ENCODE data around the gene LMF1.
A peak's percentile ranks its signal among the peaks of the same experiment; 100 is the strongest.
"Not testable (repeated sequence)": the region's sequence is repeated elsewhere in the genome, so short reads cannot be mapped to it uniquely, and the experiment has no call there.

LMF1 gene

DNA sequence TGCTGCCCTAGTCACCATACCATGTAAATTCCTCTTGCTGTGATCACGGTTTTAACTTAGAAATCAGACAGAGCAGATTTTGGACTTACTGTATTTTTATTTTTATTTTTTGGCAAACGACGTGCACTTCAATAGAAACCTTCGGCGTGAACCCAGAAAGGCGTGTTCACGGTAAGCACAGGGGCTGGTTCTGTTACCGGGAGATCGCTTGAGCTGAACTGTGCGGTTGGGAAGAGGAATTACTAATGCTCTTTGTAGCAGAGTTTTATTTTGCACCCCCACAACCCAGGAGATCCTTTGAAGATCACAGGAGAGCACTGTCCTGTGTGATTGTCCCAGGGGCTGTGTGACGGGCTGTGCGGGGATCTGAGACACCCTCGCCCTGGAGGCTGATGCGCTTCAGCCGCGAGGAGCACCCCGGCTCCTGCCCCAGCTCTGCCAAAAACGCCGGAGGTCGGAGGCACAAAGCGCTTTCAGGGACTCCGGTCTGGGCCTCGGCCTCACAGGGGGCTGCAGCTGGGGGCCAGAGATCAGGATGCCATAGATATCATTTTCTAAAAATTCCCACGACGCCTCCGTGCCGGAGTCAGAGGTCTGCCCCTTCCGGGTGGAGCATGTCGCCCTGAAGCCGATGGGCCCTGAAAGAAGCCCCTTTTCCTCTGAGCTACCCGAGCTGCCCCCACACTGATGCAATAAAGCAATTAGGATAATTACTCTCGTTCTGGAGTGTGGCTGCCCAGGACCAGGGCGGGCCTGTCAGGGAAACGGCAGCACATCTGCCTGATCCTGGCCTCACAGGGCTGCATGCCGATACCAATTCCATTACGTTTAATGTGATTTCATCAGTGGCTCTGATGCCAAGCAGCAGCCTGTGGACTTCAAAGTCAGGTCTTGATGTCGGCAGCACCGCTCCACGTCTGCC lies 71.8 kb downstream of the LMF1 start:
- DNase-seq: no peak

- peak in 1 of 58 donors; percentile 10 for DNase-seq
Measured at GRCh38 chr16:898216-898615, 72.6 kb downstream of the LMF1 start.

GRCh38 chr16:897701-898100 lies 73.1 kb downstream of the LMF1 start:
- peak in 1 of 58 donors; percentile 14 for DNase-seq

- peak in 1 of 58 donors; percentile 13 for DNase-seq
Measured at GRCh38 chr16:897200-897543, 73.6 kb downstream of the LMF1 start.

DNA sequence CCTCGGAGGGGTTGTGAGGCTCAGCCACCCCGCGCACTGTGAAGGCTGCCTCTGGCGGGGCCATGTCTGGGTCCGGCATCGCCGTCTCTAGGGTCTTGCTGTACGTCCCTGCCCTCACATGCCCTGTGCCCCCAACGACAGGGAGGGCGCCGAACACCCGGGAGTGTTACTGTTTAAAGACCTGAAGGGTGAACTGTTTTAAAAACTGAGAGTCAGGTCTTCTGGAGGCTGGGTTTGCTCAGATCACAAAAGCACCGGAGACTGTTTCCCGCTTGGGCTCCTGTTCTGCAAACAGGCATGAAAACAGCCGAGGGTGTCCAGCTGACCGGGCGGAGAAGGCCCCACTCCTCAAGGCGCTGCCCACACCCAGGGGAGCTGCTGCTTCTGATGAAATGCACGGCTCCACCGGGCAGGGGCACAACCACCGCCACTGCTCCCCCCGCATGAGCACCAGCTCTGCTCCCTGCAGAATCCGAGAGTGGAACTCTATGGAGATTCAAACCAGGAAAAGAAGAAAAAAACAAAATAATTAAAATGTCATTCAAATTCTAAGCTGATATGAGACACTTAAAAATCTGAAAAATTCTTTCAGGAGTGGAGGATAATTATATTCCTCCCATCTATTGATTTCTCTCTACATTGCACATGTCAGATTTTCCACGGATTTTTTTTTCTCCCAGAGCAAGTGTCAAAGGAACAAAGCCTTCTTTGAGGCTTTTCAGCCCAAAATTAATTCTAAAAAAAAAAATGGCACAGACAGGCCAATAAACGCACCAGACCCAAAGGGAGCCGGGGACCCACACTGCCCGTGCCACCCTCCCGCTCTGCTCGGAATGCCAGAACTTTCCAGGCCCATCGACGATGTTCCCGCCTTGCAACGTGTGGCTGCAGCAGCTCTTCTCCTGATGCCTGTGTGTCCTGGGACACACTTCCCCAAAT lies 74.3 kb downstream of the LMF1 start:
- DNase-seq: peak in 21 of 58 donors; percentile 10 to 76 (median 40)

GRCh38 chr16:895371-895770 lies 75.4 kb downstream of the LMF1 start:
- no peak for DNase-seq

DNA sequence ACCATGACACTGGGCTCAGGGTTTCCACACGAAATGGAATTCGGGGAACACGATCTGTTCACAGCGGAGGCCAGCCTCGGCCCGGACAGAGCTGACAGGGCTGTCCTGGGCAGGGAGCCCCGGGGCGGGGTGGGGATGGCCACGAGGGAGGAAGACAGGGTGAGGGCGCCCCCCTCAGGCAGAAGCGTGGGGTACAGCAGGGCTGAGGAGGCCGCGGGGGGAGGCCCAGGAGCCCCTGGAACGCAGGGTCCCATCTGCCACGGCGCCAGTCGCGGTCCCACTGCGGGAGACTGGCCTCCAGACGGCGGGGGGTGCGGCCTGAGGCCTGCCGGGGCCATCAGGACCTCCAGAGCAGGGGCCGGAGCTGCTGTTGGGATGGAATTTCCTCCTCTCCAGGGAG lies 75.9 kb downstream of the LMF1 start:
- DNase-seq: no peak

GRCh38 chr16:894136-894535 lies 76.6 kb downstream of the LMF1 start:
- DNase-seq: peak in 6 of 58 donors; percentile 20 to 72 (median 34)

- DNase-seq: no peak
Measured at GRCh38 chr16:893360-893759, 77.4 kb downstream of the LMF1 start.

GRCh38 chr16:892536-893255 lies 78.1 kb downstream of the LMF1 start:
- no peak for DNase-seq

DNA sequence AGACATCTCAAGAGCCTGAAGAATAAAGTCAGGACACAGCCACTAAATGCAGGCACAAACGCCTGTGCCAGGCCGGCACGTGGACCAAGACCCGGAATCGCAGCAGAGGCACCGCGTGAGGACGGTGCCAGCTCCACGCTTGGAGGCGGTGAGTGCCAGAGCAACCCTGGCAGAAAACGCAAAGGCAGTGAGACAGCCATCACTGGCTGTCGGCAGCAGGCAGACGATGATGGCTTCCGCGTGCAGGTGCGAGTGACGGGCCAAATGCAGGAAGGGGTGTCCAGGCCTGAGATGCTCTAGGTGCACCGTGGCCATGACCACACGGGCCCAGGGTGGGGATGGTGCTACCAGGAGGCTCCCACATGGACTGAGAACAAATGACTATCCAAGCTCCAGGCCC lies 78.8 kb downstream of the LMF1 start:
- DNase-seq: peak in 3 of 58 donors; percentile 16 to 27 (median 24)

GRCh38 chr16:891353-891740 lies 79.4 kb downstream of the LMF1 start:
- DNase-seq: no peak

- no peak for DNase-seq
Measured at GRCh38 chr16:890716-891352, 80.0 kb downstream of the LMF1 start.

GRCh38 chr16:890217-890616 lies 80.6 kb downstream of the LMF1 start:
- DNase-seq: peak in 1 of 58 donors; percentile 10

DNA sequence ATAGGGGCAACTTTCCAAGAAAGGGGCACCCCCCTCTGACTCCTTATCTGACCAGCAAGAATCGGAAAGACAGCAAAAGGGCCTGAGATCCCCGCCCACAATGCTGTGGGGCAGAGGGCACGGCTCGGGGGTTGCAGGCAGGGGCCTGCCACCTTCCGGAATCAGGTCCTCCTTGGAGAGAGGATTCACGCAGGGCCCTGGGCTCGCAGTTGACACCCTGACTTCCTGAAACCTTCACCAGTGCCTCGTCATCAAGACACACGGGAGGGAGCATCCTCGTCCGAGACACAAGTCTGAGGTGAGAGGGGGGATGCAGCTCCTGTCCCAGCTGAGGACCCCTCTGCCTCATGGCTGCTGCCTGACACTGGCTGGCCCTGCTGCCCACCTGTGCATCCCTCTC lies 81.2 kb downstream of the LMF1 start:
- DNase-seq: no peak

DNA sequence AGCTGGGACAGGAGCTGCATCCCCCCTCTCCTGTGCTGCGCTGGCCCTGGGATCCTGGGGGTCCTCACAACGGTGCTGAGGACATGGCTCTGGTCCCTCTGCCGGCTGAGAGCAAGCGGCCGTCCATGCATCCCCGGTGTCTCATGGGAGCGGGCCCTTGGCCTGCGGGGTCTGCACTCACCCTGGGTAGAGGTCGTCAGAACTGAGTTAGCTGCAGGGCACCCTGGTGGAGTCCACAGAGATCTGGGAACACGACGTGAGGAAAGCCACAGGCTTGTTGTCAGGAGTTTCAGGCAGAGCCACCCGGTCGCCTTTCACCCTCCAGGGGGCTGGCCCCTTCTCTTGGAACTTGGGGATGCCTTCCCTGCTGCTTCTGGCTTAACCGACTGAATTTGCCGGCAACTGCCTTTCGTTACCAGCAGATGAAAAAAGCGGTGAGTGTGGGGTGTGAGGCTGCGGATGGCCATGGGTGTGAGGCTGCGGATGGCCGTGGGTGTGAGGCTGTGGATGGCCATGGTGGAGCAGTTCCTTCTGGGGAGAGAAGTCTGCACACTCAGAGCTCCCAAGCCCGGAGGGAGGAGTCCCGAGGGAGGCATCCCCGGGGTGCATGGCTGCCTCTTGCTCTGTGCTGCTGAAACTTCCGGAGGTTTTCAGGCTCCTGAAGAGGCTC lies 81.7 kb downstream of the LMF1 start:
- DNase-seq: no peak

GRCh38 chr16:888456-888855 lies 82.3 kb downstream of the LMF1 start:
- not testable (repeated sequence) for DNase-seq

DNA sequence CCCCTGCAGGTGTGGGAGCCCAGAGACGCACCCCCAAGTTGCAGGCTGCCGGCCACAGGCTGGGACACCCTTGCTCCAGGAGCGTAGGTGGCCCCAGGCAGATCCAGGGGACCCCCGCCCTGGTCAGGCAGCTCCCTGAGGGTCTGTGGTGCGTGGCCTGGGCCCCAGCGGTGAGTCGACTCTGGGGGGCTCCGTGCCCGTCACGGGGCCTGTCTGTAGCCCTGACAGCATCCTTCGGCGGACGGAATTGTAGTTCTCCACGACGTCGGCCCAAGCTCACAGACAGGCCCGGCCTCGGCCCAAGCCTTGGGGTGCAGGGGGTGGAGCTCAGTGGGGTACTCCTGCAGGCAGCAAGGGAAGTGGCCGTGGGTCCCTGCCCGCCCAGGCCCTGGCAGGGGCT lies 82.9 kb downstream of the LMF1 start:
- DNase-seq: no peak

- DNase-seq: no peak
Measured at GRCh38 chr16:886802-887731, 83.7 kb downstream of the LMF1 start.
